Stimulated activated CD4-positive, alpha-beta T cell treated with anti-CD3 and anti-CD28 coated beads, Interleukin-2, amount 100 ng/mL, for 48 hours (primary cell): Measurements from ENCODE around the gene AP3B1.
"Not testable (repeated sequence)": the region's sequence is repeated elsewhere in the genome, so short reads cannot be mapped to it uniquely, and the experiment has no call there.

Experiments used
- DNase-seq, 2 donors: peaks; one replicate each; pipeline ENCODE4 v3.0.0-alpha.2; 2020

AP3B1 gene

GRCh38 chr5:78062645-78063044 lies 231.9 kb downstream of the AP3B1 start:
- DNase-seq: no peak

DNA sequence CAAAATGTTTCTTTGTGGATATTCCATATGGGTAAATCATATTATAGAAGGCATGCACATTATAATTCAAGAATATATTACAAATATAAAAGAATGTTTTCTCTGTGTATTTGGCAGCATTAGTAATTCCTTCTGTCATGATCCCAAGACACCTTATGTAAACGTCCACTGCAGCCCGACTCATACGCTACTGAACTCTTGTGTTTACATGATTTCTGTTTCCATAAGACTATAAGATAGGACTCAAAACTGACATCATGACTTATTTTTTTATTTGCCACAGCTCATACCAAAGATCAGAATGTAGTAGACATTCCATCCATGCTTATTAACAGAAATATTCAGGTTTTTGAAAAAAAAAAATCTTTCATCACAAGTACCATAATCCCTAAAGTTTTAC lies 234.1 kb downstream of the AP3B1 start:
- no peak for DNase-seq

GRCh38 chr5:78058625-78059024 lies 235.9 kb downstream of the AP3B1 start:
- DNase-seq: no peak

GRCh38 chr5:78056901-78057514 lies 237.5 kb downstream of the AP3B1 start:
- no peak for DNase-seq

GRCh38 chr5:78056053-78056452 lies 238.4 kb downstream of the AP3B1 start:
- DNase-seq: no peak

- DNase-seq: no peak
Observed at GRCh38 chr5:78050888-78051287, 243.6 kb downstream of the AP3B1 start.

DNA sequence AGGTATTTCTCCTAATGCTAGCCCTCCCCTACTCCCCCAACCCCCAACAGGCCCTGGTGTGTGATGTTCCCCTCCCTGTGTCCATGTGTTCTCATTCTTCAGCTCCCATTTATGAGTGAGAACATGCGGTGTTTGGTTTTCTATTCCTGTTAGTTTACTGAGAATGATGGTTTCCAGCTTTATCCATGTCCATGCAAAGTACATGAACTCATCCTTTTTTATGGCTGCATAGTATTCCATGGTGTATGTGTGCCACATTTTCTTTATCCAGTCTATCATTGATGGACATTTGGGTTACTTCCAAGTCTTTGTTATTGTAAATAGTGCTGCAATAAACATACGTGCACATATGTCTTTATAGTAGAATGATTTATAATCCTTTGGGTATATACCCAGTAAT lies 247.7 kb downstream of the AP3B1 start:
- not testable (repeated sequence) for DNase-seq

GRCh38 chr5:78046006-78046405 lies 248.5 kb downstream of the AP3B1 start:
- DNase-seq: no peak

- DNase-seq: no peak
Observed at GRCh38 chr5:78041805-78042204, 252.7 kb downstream of the AP3B1 start.

GRCh38 chr5:78025540-78025939 lies 269.0 kb downstream of the AP3B1 start:
- no peak for DNase-seq

GRCh38 chr5:78019744-78020143 lies 274.8 kb downstream of the AP3B1 start:
- no peak for DNase-seq

DNA sequence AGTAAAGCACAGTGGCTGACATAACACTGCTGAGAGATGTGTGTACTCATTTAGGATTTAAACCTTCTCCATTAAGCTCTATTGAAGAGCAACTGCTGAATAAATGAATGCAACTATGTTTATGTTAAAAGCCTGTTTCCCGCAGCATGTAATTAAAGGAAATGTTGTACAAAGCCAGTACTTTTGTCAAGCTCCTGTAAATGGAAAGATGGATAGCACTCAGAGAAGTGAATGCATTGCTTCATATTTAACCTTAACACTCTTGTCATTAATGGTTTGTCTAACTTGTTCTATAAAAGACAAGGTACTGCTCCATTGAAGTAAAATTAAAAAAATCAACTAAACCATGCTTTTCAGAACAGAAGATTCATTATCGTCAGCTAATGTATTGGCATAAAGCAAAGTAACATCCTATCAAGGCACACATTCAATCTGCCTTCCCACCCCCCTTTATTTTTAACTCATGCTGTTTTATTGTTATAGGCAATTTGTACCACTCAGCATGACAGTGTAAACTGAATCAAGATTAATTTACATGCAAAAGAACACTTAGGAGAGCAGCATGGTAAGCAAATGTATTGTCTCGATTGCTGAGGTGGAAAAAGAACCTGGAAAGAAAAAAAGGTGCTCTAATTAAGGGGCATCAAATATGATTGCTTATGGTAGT lies 277.5 kb downstream of the AP3B1 start:
- DNase-seq: no peak

DNA sequence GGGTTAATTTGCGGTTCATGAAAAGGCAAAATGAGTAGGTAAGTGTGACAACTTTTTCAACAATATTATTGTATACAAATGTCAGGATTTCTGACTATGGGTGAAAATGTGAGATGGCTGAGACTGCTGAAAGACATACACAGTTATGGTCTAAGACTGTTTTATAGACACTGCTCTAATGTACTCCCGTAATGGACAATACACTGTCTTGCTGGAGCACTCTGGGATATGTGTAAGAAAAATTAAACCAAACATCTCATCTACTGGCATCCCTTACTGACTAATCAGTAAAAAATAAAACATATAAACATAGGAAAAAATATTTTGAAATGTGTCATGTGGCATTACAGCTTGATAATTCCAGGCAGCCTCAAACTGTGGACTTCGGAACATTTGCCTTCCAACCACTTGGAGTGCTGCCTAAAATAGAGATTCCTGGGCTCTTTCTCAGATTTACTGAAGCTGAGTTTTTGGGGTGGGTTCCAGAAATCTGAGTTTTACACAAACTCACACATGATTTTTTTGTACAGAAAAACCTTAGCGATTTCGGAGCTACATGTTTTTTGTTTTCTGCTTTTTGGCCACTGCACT lies 284.5 kb downstream of the AP3B1 start:
- no peak for DNase-seq

- DNase-seq: no peak
Observed at GRCh38 chr5:78008356-78008967, 286.0 kb downstream of the AP3B1 start.

GRCh38 chr5:78007233-78007632 lies 287.3 kb downstream of the AP3B1 start:
- no peak for DNase-seq

DNA sequence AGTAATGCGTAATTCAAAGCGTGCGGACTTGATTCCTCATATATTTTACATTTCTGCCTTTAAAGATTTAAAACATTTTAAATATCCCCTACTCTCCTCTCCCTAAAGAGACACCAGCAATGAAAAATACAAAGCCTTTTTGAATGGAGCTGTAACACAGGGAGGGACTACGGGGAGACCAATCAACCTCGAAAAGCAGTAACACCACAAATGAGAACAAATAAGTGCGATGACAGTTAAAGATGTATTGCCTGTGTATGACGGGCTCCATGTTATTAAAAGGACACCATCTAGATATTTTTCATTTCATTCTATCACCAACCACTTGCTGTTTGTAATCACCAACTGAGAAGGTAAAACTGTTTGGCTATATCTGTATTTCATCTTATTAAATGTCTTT lies 288.0 kb downstream of the AP3B1 start:
- DNase-seq: no peak

DNA sequence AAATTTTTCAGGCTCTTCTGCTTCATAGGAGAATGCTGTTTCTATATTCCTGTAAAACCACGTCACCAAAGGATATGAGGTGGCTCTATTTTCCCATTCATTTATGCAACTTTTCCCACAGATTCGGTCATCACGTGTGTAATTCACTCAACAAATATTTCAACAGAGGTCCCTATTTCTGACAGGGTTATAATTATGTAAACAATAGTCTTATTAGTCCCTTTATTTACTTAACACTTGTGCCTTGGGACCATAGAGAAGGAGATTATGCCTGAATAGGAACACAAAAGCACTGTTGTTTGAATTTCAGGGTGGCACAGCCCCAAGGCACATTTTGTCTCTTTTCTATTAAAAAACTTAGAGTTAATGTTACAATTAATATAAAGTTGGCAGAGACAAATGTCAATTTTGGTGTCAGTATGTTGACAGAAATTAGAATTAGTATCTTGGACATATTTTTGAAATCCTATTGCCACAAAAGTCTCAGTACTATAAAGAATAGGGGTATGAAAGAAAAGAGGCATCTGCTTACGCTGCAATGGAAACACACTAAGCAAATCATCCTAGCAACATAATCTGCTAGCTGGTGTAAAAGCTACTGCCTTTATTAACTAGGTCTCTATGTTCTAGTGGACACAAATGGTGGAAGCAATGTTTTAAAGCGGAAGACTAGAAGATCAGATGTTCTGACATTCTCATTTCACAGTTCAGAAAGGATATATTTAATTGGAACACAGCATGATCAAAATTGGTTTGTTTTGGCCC lies 289.3 kb downstream of the AP3B1 start:
- DNase-seq: no peak

- DNase-seq: no peak
Observed at GRCh38 chr5:78004559-78004958, 289.9 kb downstream of the AP3B1 start.

DNA sequence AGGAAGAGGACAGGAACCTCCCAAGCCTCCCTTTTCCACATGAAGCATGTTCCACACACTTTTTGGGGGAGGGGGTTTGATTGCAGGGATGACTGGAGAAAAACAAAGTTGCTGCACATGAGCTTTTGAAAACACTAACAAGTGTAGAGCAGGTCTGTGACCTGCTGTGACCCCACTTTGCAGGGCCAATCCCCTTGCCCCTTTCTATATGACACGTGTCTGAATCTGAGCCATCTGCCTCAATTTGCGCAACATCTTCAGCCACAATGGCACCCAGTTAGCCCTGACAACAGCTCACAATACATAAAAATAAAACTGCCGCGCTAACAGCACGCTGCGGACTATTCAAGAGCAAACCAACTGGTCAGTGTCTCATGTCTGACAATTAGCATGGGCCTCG lies 290.6 kb downstream of the AP3B1 start:
- no peak for DNase-seq

- no peak for DNase-seq
Observed at GRCh38 chr5:78003450-78003849, 291.0 kb downstream of the AP3B1 start.

GRCh38 chr5:78002690-78003089 lies 291.8 kb downstream of the AP3B1 start:
- DNase-seq: no peak

- DNase-seq: no peak
Observed at GRCh38 chr5:78001197-78001596, 293.3 kb downstream of the AP3B1 start.

GRCh38 chr5:78000191-78000590 lies 294.3 kb downstream of the AP3B1 start:
- no peak for DNase-seq
